Anterior cingulate cortex (tissue), 58 donors: ENCODE results near the gene RBM47.
"Not testable (repeated sequence)": the region's sequence is repeated elsewhere in the genome, so short reads cannot be mapped to it uniquely, and the experiment has no call there.

Experiments
- DNase-seq, 58 donors: peaks; one replicate each; lab custom pipeline; 2025; lab: John Stamatoyannopoulos, UW

RBM47 gene

DNA sequence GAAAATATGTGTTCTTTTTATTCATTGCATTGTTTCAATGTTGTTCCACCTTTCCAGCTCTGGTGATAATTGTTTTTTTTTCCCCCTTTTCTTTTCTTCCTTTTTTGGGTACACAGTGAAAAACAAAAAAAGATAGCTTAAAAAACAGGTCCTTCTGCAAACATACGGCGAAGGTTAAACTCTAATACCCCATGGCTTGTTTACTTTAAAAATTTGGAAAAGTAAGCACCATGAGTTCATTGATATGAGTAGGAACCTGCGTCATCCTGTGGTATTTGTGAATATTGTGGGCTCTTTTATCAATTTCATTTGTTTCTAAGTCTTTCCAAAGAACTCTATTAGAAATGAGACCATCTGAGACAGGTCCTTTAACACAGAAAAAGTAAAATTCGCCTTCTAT lies 171.0 kb downstream of the RBM47 start:
- DNase-seq: no peak

DNA sequence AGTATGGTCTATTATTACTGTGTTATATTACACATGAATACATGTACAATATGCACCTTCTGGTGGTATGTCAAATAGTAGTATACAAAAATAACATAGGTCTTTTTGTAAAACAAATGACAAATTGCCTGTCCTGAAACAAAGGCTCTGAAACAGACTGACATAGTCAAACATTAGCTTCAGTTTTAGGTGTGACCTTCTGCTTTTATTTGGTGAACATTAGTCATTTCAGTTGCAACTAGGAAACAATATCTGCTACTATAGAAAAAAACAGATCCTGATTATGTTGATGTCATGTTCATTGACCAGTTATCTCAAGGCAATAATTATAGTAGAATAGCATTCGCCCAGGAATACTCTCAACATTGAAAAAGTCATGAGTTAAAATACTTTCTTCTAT lies 171.6 kb downstream of the RBM47 start:
- no peak for DNase-seq

DNA sequence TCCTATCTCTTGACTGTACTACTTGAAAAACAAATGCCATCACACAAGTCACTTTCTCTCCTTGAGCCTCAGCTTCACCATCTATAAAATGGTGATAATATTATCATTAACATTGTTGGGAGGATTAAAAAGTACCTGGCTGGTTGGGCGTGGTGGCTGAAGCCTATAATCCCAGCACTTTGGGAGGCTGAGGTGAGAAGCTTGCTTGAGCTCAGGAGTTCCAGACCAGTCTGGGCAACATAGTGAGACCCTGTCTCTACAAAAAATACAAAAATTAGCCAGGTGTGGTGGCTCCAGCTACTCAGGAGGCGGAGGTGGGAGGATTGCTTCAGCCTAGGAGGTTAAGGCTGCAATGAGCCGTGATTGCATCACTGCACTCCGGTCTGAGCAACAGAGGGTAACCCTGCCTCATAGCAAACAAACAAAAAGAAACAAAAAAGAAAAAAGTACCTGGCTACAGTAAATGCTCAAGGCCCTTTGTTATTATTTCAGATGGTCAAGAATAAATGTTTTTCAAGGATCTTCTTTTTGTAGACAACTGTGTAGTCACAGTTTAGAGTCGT lies 174.2 kb downstream of the RBM47 start:
- no peak for DNase-seq

DNA sequence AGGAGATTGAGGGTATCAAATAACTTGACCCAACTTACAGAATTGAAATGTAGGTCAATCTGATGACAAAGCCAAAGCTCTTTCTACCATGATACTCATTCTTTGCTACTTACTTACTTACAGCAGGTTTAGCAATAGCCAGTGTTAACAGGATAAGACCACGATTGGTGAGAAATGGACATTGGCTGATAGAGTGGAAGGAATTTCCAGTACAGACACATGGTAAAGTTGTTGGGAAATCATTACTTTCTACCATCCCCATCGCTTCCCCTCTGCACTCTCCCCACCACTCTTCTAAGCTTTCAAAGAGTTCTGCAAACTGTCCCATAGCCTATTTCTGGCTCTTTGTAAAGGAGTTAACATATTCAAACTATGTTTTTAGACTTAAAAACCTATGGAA lies 174.8 kb downstream of the RBM47 start:
- no peak for DNase-seq

DNA sequence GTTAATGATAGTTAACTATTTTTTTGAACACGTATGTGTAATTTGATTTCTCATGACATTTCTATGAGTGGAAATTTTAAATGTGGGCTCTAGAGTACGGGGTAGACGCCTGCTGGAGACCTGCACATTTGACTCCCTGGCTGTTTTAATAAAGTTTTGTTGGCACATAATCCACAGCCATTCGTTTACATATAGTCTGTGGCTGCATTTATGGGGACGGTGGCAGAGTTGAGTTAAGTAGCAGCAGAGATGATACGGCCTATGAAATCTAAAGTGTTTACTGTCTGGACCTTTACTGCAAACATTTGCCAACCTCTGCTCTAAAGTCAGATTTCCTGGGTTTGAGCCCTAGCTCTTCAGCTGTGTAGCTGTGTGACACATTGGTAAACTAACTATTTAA lies 175.8 kb downstream of the RBM47 start:
- no peak for DNase-seq

DNA sequence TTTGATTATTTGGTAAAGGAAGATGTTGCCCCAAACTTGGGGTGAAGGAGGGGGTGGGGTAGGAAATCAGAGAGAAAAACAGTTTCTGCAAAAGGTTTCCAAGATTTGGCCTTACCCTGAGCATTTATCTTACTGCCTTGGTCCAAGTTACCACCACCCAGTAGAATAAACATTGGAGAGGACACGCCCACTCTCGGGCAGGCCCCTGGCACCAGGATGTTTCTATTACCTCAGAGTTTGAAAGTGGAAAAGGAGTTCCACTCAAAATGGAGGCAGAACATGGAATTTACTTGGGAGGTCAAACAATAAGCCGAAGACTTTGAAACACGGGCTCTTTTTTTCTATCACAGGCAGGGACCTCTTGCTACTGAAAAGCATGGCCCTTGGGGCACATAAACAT lies 180.8 kb downstream of the RBM47 start:
- no peak for DNase-seq

DNA sequence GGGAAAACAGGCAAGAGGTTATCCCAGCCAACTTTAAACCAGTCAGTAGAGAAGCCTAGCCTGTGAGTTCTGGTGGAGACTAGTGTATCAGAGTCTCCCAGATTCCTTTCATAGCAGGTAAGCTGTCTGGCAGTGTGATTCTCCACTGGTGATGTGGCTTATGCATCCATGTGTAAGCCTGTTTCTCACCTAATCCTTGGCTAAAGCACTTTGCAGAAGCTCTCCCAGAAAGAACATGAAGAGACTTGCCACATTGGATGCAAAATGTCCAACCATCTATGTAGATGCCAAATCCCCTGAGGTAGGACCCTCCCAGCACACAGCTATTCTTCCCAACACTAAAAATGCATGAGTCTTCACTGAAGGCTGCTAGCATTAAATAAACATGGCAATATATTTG lies 182.8 kb downstream of the RBM47 start:
- DNase-seq: no peak

DNA sequence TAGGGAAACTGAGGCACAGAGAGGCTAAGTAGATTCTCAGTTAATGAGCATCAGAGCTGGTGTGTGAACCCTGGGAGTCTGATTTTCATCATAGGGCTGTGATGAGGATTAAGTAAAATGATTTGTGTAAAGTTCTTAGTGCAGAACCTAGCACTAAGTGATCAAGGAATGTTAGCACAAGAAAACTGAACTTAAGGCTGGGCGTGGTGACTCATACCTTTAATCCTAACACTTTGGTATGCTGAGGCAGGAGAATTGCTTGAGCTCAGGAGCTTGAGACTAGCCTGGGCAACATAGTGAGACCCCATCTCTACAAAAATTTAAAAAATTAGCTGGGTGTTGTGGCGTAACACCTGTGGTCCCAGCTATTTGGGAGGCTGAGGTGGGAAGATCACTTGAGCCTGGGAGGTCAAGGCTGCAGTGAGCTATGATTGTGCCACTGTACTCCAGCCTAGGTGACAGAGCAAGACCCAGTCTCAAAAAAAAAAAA lies 183.4 kb downstream of the RBM47 start:
- not testable (repeated sequence) for DNase-seq

DNA sequence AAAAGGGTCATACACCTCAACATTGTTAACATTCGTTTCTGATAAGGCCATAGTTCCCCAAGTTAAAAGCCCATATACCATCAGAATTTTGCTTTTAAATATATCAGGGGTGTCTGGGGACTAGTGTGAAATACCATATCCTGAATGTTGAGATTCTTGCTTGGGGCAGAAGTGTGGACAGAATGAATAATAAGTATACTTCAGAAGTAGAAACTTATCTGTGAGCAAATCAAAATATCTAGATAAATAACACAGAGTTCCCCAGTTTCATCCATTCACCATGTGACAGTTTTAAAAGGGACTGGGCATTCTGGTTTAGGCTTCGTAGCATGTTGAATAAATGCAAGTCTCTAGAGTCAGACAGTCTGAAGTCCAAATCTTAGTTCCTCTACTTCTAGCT lies 184.0 kb downstream of the RBM47 start:
- no peak for DNase-seq

DNA sequence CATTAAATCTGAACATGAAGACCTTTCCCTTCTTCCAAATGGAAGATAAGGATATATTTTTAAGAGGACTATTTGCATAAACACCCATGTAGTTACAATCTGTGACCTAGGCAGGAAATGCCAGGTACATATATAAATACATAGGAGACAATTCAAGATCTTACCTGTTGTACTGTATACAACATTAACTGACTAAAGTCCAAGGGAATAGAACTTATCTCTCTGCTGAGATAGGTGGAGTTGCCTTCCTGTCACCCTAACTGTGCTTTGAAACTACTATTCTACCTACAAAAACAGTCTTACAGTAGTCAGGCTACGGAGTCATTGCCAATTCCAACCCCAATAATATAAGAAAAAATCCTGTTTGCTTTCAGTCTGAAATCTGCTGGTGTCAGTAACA lies 188.2 kb downstream of the RBM47 start:
- DNase-seq: no peak

DNA sequence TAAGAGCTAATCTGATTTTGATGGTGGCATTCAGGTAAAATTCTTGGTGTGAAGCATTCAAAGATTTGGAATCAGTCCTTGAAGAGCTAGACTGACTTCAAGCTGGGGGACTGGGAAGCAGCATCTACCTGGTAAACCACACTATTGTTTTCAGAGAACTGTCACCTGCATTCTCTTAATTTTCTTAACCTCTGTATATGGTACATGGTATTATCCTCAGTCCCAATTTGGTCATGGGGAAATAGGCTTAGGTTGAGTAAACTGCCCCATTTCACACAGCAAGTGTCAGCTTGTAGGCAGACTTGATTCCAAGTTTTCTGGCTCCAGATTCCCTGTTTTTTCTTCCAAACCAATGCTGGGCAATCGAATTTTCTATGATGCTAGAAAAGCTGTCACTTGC lies 190.1 kb downstream of the RBM47 start:
- no peak for DNase-seq

DNA sequence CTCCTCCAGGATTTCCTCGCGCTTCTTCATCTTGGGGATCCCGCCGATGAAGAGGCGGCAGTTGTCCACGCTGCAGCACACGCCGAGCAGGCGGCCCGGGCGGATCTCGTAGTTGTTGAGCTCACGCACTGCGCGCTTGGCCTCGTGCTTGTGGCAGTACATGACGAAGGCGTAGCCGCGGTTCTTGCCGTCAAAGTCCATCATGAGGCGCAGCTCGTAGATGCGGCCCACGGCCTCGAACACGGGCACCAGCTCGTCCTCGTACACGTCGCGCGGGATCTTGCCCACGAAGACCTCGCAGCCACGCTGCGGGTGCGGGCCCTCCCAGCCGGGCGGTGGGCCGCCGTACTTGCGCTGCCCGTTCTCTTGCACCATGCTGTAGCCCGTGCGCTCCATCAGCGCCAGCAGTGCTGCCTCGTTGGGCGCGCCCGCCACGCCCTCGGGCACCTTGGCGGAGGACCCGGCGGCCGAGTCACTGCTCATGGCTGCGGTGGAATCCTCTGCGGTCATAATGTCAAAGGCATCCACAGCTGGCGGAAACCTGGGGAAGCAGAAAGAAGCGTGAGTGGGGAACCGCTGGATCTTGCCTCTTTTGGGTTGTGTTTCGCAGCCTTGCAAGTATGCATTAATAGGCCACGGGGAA lies 191.2 kb downstream of the RBM47 start:
- DNase-seq: no peak

DNA sequence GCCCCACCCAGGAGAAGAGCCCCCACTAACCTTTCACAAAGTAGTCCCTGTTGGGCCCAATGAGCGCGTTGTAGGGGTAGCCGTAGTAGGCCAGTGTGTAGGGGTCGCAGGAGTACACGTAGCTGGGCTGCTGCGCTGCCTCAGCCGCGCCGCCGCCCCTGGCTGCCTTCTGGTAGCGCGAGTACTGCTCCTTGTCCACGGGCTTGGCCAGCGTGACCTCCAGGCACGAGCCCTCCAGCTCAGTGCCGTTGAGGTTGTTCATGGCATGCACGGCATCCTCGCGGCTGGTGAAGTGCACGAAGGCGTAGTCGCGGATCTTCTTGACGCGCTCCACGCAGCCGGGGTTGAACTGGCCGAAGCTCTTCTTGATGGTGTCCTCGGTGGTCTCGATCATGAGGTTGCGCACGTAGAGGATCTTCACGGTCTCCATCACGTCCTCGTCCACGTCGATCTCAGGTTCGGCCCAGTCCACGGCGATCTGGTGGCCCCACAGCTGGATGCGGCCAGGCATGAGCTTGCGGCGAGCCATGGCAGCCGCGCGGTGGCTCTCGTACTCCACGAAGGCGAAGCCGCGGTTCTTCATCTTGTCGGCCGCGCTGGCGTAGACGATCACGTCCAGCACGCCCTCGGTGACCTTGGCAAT lies 191.8 kb downstream of the RBM47 start:
- no peak for DNase-seq

DNA sequence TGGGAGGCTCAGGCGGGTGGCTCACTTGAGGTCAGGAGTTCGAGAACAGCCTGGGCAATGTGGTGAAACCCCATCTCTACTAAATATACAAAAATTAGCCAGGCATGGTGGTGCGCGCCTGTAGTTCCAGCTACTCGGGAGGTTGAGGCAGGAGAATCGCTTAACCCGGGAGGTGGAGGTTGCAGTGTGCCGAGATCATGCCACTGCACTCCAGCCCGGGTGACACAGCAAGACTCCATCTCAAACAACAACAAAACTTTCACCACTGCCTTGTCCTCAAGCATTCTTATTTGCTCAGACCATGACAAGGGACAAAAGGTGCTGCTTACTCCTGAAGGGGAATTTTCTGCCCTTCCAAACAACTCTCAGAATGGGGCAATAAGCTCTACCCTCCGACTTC lies 194.4 kb downstream of the RBM47 start:
- DNase-seq: not testable (repeated sequence)

DNA sequence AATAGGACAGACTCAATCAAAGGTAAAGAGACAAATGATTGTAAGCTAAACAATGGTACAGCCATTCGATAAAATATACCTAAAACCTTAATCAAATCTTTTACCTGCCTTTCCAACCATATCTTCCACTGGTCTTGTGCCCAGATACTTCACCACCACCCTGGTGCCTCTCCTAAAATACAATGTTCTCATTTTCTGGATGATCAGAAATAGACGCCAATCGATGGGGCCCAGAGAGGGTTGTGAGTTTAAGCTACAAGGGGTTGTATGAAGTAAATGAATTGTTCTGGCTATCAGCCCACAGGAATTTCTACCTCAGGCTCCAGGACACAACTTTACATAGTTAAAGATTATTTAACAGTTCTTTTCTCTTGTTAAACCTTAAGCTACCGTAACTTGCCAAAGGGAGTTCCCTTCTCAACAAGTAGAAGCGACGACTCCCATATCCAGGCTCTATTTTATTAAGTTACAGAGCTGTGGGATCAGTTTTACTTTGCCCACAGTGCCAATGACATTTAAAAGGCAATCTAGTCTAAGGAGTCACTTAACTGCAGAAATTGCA lies 195.5 kb downstream of the RBM47 start:
- DNase-seq: no peak

DNA sequence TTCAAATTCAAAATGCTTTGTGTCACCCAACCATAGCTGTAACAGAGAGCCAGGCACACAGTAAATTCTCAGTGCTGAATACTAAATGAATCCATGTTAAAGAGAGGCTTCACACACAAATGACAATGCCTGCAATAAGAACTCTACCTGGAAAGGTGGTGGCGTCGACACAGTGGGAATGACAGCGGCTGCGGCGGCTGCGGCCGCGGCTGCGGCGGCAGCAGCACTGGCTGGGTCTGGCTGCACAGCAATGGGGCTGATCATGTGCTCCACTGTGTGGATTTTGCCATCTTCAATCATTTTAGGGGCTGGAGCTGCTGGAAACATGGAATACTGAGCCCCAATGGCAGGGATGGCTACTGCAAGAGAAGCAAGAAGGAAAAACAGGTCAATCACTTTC lies 197.2 kb downstream of the RBM47 start:
- DNase-seq: no peak

DNA sequence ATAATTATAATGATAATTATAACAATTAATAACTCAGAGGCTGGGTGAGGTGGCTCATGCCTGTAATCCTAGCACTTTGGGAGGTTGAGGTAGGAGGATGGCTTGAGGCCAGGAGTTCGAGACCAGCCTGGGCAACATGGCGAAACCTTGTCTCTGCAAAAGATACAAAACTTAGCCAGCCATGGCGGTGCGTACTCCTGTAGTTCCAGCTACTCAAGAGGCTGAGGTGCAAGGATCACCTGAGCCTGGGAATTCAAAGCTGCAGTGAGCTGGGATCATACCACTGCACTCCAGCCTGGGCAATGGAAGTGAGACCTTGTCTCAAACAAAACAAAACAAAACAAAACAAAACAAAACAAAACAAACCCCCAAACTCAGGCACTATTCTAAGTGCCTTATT lies 201.8 kb downstream of the RBM47 start:
- DNase-seq: not testable (repeated sequence)

DNA sequence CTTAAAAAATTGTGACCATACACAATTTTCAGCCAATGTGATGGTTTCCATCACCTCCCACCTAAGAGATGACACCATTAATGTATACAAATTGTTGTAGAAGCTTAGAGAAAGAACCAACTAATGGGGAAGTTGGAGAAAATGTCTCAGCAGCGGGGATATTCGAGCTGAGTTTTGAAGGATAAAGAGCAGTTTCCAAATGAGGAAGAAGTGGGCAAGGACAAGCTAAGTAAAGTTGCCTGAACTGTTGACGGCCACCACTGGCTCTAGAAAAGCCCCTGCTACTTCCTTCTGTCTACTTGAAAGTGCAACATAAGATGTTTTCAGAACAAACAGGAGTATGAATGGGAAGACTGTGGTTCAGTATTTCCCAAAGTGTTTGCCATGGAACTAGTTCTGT lies 202.5 kb downstream of the RBM47 start:
- peak in 3 of 58 donors; percentile 0 to 8 (median 2) for DNase-seq

DNA sequence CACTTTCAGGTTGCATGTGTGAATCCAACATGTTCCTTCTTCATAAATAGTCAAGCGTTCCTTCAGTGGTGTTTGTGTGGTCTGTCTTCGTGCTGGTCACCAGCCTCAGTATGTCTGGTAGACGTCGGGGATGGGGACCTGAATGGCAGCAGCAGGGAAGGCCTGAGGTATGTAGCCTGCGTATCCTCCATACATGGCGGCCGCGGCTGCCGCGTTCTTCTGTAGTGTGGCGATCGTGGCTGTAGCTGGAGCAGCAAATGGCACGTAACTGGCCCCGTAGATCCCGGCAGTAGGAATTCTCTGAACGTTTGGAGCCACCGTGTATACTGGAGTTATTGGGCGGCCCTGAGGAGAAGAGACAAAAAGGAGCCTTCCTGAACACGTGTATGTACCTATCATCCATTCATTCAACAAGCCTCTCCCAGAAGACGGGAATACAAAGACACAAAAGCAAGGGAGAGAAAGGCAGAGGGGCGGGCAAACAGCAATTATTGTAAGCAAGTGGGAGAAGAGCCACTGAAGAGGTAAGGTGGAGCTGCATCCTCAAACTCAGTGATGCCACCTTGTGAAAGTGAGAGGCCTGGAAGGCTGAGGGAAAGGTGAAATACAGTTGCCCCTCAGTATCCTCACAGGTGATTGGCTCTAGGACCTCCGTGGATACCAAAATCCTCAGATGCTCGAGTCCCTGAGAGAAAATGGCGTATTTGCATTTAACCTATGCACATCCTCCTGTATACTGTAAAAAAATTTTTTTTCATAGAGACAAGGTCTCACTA lies 203.7 kb downstream of the RBM47 start:
- no peak for DNase-seq

DNA sequence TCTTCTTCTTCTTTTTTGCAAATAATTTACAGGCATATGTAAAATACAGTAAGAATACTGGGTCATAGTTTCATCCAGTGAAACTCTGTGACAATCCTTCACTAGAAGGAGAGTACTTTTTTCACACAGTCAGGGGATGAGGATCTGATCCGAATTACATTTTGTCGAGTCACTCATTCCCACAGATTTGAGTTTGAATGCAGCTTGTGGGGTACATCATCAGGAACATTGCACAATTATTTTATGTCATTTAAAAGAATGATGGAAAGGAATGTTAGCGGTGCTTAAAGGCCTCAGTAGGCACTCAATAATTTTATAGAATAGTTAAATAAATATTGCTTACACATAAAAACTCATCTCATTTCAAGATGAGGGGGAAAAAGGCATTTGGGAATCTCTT lies 205.9 kb downstream of the RBM47 start:
- DNase-seq: no peak
